Measurements from ENCODE around the gene ST3GAL6.
A peak's percentile ranks its signal among the peaks of the same experiment; 100 is the strongest.

ST3GAL6 gene

GRCh38 chr3:98732286-98733052 is 30.7 kb upstream of the ST3GAL6 start:
- Histone ChIP-seq H3K9me3 (no peaks in the 10 kb centered on the region), H3K27me3 (ENCODE audit: low read depth) (no peaks in the 10 kb centered on the region), H3K4me3 (peak overlapping the region; percentile 69), H3K4me1 (peaks cover 10% of the 10 kb centered on the region; the same call in 1 of the 2 replicates), H3K36me3 (replicated peaks) (no peaks in the 10 kb centered on the region)
- DNase-seq (ENCODE audit: low spot score in 2 of 2) = peak; percentile 28 to 69
- in situ Hi-C loops (cut with MboI; ENCODE audit: low sequenced_read_pairs) = no loop called here

- in situ Hi-C loops (cut with MboI; ENCODE audit: low sequenced_read_pairs) = no loop called here
- Histone ChIP-seq H3K27me3 (ENCODE audit: low read depth) (no peaks in the 10 kb centered on the region), H3K9me3 (no peaks in the 10 kb centered on the region), H3K4me3 (peak overlapping the region; percentile 69), H3K36me3 (replicated peaks) (no peaks in the 10 kb centered on the region), H3K4me1 (peaks cover 10% of the 10 kb centered on the region; the same call in 1 of the 2 replicates)
- peak in 1 of 2 experiments; percentile 64 for DNase-seq (ENCODE audit: low spot score in 2 of 2)
Measured at GRCh38 chr3:98733053-98733811, 29.9 kb upstream of the ST3GAL6 start.

GRCh38 chr3:98733812-98734281 is 29.3 kb upstream of the ST3GAL6 start:
- Histone ChIP-seq H3K4me3 (peak overlapping the region; percentile 69), H3K27me3 (ENCODE audit: low read depth) (no peaks in the 10 kb centered on the region)

GRCh38 chr3:98734306-98734705 is 28.8 kb upstream of the ST3GAL6 start:
- in situ Hi-C loops (cut with MboI; ENCODE audit: low sequenced_read_pairs) = no loop called here
- H3K4me1 ChIP-seq = peaks cover 10% of the 10 kb centered on the region; the same call in 1 of the 2 replicates
- H3K9me3 ChIP-seq = no peaks in the 10 kb centered on the region
- peak overlapping the region; percentile 69 for H3K4me3 ChIP-seq
- no peaks in the 10 kb centered on the region for H3K27me3 ChIP-seq (ENCODE audit: low read depth)
- DNase-seq (ENCODE audit: low spot score in 2 of 2) = no peak
- peaks cover 2% of the 10 kb centered on the region; the same call in 1 of the 2 replicates for H3K36me3 ChIP-seq (replicated peaks)

More at GRCh38 chr3:98733812-98734281, 29.3 kb upstream of the ST3GAL6 start:
- DNase-seq (ENCODE audit: low spot score in 2 of 2) = no peak
- peaks cover 2% of the 10 kb centered on the region; the same call in 1 of the 2 replicates for H3K36me3 ChIP-seq (replicated peaks)
- H3K4me1 ChIP-seq = peaks cover 10% of the 10 kb centered on the region; the same call in 1 of the 2 replicates
- in situ Hi-C loops (cut with MboI; ENCODE audit: low sequenced_read_pairs) = no loop called here
- no peaks in the 10 kb centered on the region for H3K9me3 ChIP-seq

- no peaks in the 10 kb centered on the region for H3K27me3 ChIP-seq (ENCODE audit: low read depth)
- in situ Hi-C loops (cut with MboI; ENCODE audit: low sequenced_read_pairs) = no loop called here
- H3K4me1 ChIP-seq = peaks cover 10% of the 10 kb centered on the region; the same call in 1 of the 2 replicates
- no peak overlapping the region for H3K4me3 ChIP-seq
- H3K36me3 ChIP-seq (replicated peaks) = peaks cover 2% of the 10 kb centered on the region; the same call in 1 of the 2 replicates
- no peak for DNase-seq (ENCODE audit: low spot score in 2 of 2)
- H3K9me3 ChIP-seq = no peaks in the 10 kb centered on the region
Measured at GRCh38 chr3:98734735-98735134, 28.4 kb upstream of the ST3GAL6 start.

- DNase-seq (ENCODE audit: low spot score in 2 of 2) = no peak
- in situ Hi-C loops (cut with MboI; ENCODE audit: low sequenced_read_pairs) = no loop called here
- Histone ChIP-seq H3K36me3 (replicated peaks) (peaks cover 2% of the 10 kb centered on the region; the same call in 1 of the 2 replicates), H3K4me3 (no peak overlapping the region), H3K4me1 (peaks cover 10% of the 10 kb centered on the region; the same call in 1 of the 2 replicates), H3K9me3 (no peaks in the 10 kb centered on the region), H3K27me3 (ENCODE audit: low read depth) (no peaks in the 10 kb centered on the region)
Measured at GRCh38 chr3:98735296-98735695, 27.8 kb upstream of the ST3GAL6 start.

GRCh38 chr3:98735761-98736269 is 27.3 kb upstream of the ST3GAL6 start:
- H3K4me1 ChIP-seq = peaks cover 10% of the 10 kb centered on the region; the same call in 1 of the 2 replicates
- in situ Hi-C loops (cut with MboI; ENCODE audit: low sequenced_read_pairs) = no loop called here

GRCh38 chr3:98737301-98737700 is 25.8 kb upstream of the ST3GAL6 start:
- DNase-seq (ENCODE audit: low spot score in 2 of 2) = no peak
- H3K36me3 ChIP-seq (replicated peaks) = peaks cover 2% of the 10 kb centered on the region; the same call in 1 of the 2 replicates
- H3K4me1 ChIP-seq = peaks cover 7% of the 10 kb centered on the region; the same call in 1 of the 2 replicates
- in situ Hi-C loops (cut with MboI; ENCODE audit: low sequenced_read_pairs) = no loop called here
- H3K9me3 ChIP-seq = no peaks in the 10 kb centered on the region
- H3K27me3 ChIP-seq (ENCODE audit: low read depth) = no peaks in the 10 kb centered on the region
- H3K4me3 ChIP-seq = no peak overlapping the region

More at GRCh38 chr3:98735761-98736269, 27.3 kb upstream of the ST3GAL6 start:
- Histone ChIP-seq H3K9me3 (no peaks in the 10 kb centered on the region), H3K4me3 (no peak overlapping the region), H3K36me3 (replicated peaks) (peaks cover 2% of the 10 kb centered on the region; the same call in 1 of the 2 replicates), H3K27me3 (ENCODE audit: low read depth) (no peaks in the 10 kb centered on the region)
- no peak for DNase-seq (ENCODE audit: low spot score in 2 of 2)

- in situ Hi-C loops (cut with MboI; ENCODE audit: low sequenced_read_pairs) = no loop called here
- Histone ChIP-seq H3K4me3 (no peak overlapping the region), H3K4me1 (peaks cover under 1% of the 10 kb centered on the region; the same call in 1 of the 2 replicates)
Measured at GRCh38 chr3:98739266-98739665, 23.9 kb upstream of the ST3GAL6 start.

GRCh38 chr3:98740324-98740723 is 22.8 kb upstream of the ST3GAL6 start:
- H3K4me1 ChIP-seq = no peaks in the 10 kb centered on the region
- H3K27me3 ChIP-seq (ENCODE audit: low read depth) = no peaks in the 10 kb centered on the region
- no peak overlapping the region for H3K4me3 ChIP-seq
- peaks cover 2% of the 10 kb centered on the region; the same call in 1 of the 2 replicates for H3K36me3 ChIP-seq (replicated peaks)
- DNase-seq (ENCODE audit: low spot score in 2 of 2) = no peak
- in situ Hi-C loops (cut with MboI; ENCODE audit: low sequenced_read_pairs) = no loop called here
- no peaks in the 10 kb centered on the region for H3K9me3 ChIP-seq

More at GRCh38 chr3:98739266-98739665, 23.9 kb upstream of the ST3GAL6 start:
- peaks cover 2% of the 10 kb centered on the region; the same call in 1 of the 2 replicates for H3K36me3 ChIP-seq (replicated peaks)
- DNase-seq (ENCODE audit: low spot score in 2 of 2) = no peak
- no peaks in the 10 kb centered on the region for H3K27me3 ChIP-seq (ENCODE audit: low read depth)
- H3K9me3 ChIP-seq = no peaks in the 10 kb centered on the region

- Histone ChIP-seq H3K4me1 (no peaks in the 10 kb centered on the region), H3K9me3 (no peaks in the 10 kb centered on the region), H3K36me3 (replicated peaks) (peaks cover 2% of the 10 kb centered on the region; the same call in 1 of the 2 replicates), H3K27me3 (ENCODE audit: low read depth) (no peaks in the 10 kb centered on the region), H3K4me3 (no peak overlapping the region)
- no peak for DNase-seq (ENCODE audit: low spot score in 2 of 2)
- in situ Hi-C loops (cut with MboI; ENCODE audit: low sequenced_read_pairs) = no loop called here
Measured at GRCh38 chr3:98741121-98741716, 21.9 kb upstream of the ST3GAL6 start.

GRCh38 chr3:98743071-98743470 is 20.1 kb upstream of the ST3GAL6 start:
- in situ Hi-C loops (cut with MboI; ENCODE audit: low sequenced_read_pairs) = no loop called here
- no peaks in the 10 kb centered on the region for H3K27me3 ChIP-seq (ENCODE audit: low read depth)

GRCh38 chr3:98744283-98744682 is 18.9 kb upstream of the ST3GAL6 start:
- H3K4me1 ChIP-seq = no peaks in the 10 kb centered on the region
- H3K27me3 ChIP-seq (ENCODE audit: low read depth) = no peaks in the 10 kb centered on the region
- H3K9me3 ChIP-seq = no peaks in the 10 kb centered on the region
- in situ Hi-C loops (cut with MboI; ENCODE audit: low sequenced_read_pairs) = no loop called here
- no peaks in the 10 kb centered on the region for H3K36me3 ChIP-seq (replicated peaks)
- no peak overlapping the region for H3K4me3 ChIP-seq
- DNase-seq (ENCODE audit: low spot score in 2 of 2) = no peak

More at GRCh38 chr3:98743071-98743470, 20.1 kb upstream of the ST3GAL6 start:
- H3K36me3 ChIP-seq (replicated peaks) = peaks cover 2% of the 10 kb centered on the region; the same call in 1 of the 2 replicates
- no peaks in the 10 kb centered on the region for H3K4me1 ChIP-seq
- no peak for DNase-seq (ENCODE audit: low spot score in 2 of 2)
- no peak overlapping the region for H3K4me3 ChIP-seq
- H3K9me3 ChIP-seq = no peaks in the 10 kb centered on the region

Data from HAP-1 (cell line).